HepG2 (cell line): ENCODE results near the gene NSD2. TPM values are rescaled to one million over a fixed set of nuclear protein-coding genes. Genes with fewer than 3 reads are reported as not detected.

Source experiments
- AGO2 ChIP-seq: fragments of 200-400 bp; formaldehyde crosslinking; optimal IDR thresholded peaks from 2 replicates; pipeline ENCODE3; 2017; ENCODE audit warnings: mild to moderate bottlenecking, low read depth, low read length, moderate library complexity
- CBX5 ChIP-seq: sonication (generic); formaldehyde crosslinking; IDR thresholded peaks from 2 replicates; pipeline ENCODE4 v1.4.0; 2020; ENCODE audit warnings: missing genetic modification reagents, borderline replicate concordance
- CERS6 ChIP-seq: sonication (generic); formaldehyde crosslinking; IDR thresholded peaks from 2 replicates; pipeline ENCODE4 v1.5.0; 2020; ENCODE audit warnings: missing genetic modification reagents
- FOXK2 ChIP-seq: fragments of 450-650 bp; IDR thresholded peaks from 2 replicates; pipeline ENCODE4 v1.6.1; 2016
- GPBP1L1 ChIP-seq: sonication (generic); formaldehyde crosslinking; IDR thresholded peaks from 2 replicates; pipeline ENCODE4 v1.5.0; 2020; ENCODE audit warnings: mild to moderate bottlenecking, missing genetic modification reagents
- HIC2 ChIP-seq: sonication (generic); formaldehyde crosslinking; IDR thresholded peaks from 2 replicates; pipeline ENCODE4 v1.9.0; 2022; ENCODE audit warnings: low read depth, missing genetic modification reagents
- IKZF1 ChIP-seq: fragments of 450-650 bp; IDR thresholded peaks from 2 replicates; pipeline ENCODE4 v1.7.1; 2016
- LBX2 ChIP-seq: sonication (generic); formaldehyde crosslinking; IDR thresholded peaks from 2 replicates; pipeline ENCODE4 v1.5.0; 2020; ENCODE audit warnings: missing genetic modification reagents, mild to moderate bottlenecking, borderline replicate concordance
- MIXL1 ChIP-seq: IDR thresholded peaks from 2 replicates; pipeline ENCODE4 v1.6.1; 2016
- NFE2 ChIP-seq: sonication (generic); formaldehyde crosslinking; IDR thresholded peaks from 2 replicates; pipeline ENCODE4 v1.4.0; 2020; ENCODE audit warnings: missing genetic modification reagents
- RNF2 ChIP-seq: fragments of 450-650 bp; conservative IDR thresholded peaks from 2 replicates; pipeline ENCODE4 v1.6.1; 2016; ENCODE audit warnings: low read depth
- SIN3B ChIP-seq: fragments of 150-350 bp; IDR thresholded peaks from 2 replicates; pipeline ENCODE4 v1.6.1; 2014; ENCODE audit warnings: low read length
- SP2 ChIP-seq: sonication (generic); formaldehyde crosslinking; IDR thresholded peaks from 2 replicates; pipeline ENCODE4 v1.5.1; 2020; ENCODE audit warnings: mild to moderate bottlenecking, missing genetic modification reagents
- STAG1 ChIP-seq: sonication (generic); formaldehyde crosslinking; IDR thresholded peaks from 2 replicates; pipeline ENCODE4 v1.4.0; 2020; ENCODE audit warnings: missing genetic modification reagents
- SYNCRIP ChIP-seq: fragments of 200-400 bp; formaldehyde crosslinking; IDR thresholded peaks from 2 replicates; pipeline ENCODE4 v1.6.1; 2018; ENCODE audit warnings: mild to moderate bottlenecking, low read depth, low read length; ENCODE audit not compliant: insufficient read depth
- TCF7L2 ChIP-seq: IDR thresholded peaks from 2 replicates; pipeline ENCODE4 v1.6.1; 2011; ENCODE audit warnings: mild to moderate bottlenecking, low read depth, low read length, moderate library complexity
- TERF1 ChIP-seq: sonication (generic); formaldehyde crosslinking; IDR thresholded peaks from 2 replicates; pipeline ENCODE4 v1.8.0; 2022; ENCODE audit warnings: mild to moderate bottlenecking, missing genetic modification reagents, moderate library complexity
- ZFP36 ChIP-seq: fragments of 150-350 bp; IDR thresholded peaks from 2 replicates; pipeline ENCODE4 v1.6.1; 2018; ENCODE audit warnings: borderline replicate concordance, low read length, low read depth; ENCODE audit not compliant: partially characterized antibody
- ZNF18 ChIP-seq: sonication (generic); formaldehyde crosslinking; IDR thresholded peaks from 2 replicates; pipeline ENCODE4 v1.8.0; 2022; ENCODE audit warnings: mild to moderate bottlenecking, missing genetic modification reagents; ENCODE audit not compliant: insufficient replicate concordance
- ZNF30 ChIP-seq: sonication (generic); formaldehyde crosslinking; IDR thresholded peaks from 2 replicates; pipeline ENCODE4 v1.5.0; 2020; ENCODE audit warnings: mild to moderate bottlenecking, missing genetic modification reagents
- ZNF335 ChIP-seq: sonication (generic); formaldehyde crosslinking; IDR thresholded peaks from 2 replicates; pipeline ENCODE4 v1.4.0; 2020; ENCODE audit warnings: missing genetic modification reagents
- polyA plus RNA-seq, 8 experiments: library from polyadenylated mRNA; depleted of rRNA in 3 of 8; stranded (reverse) in 7 of 8; unstranded in 1 of 8; fragments of >200 nt; fragmentation: Illumina TruSeq in 4 of 8; extraction: Trizol in 4 of 8; gene quantifications; 2 replicates each; pipeline versions ENCODE4 v1.2.1 to v1.2.3, GENCODE V29; 2011 to 2016; ENCODE audit warnings: low read depth in 4 of 8, missing spikeins in 1 of 8, mixed read lengths in 1 of 8; ENCODE audit not compliant: insufficient read depth in 1 of 8
- total RNA-seq, 5 experiments: library from RNA; depleted of rRNA; stranded (reverse); fragments of >200 nt; fragmentation: Illumina TruSeq; extraction: Trizol; gene quantifications; 2 replicates each; pipeline ENCODE4 v1.2.3, GENCODE V29; 2016; ENCODE audit warnings: low read depth in 1 of 5

Gene NSD2
- total and polyA plus RNA-seq, 2 of the 13 experiments (the other 11 are each of a cell fraction or from before 2014, with no cell fraction given) = 22.0 to 65.9 TPM

- TF ChIP-seq GPBP1L1 (CRISPR knock-in tag) (no peak), FOXK2 (no peak), AGO2 (peak; percentile 67), ZNF30 (CRISPR knock-in tag) (no peak), HIC2 (CRISPR knock-in tag) (no peak; the same call in 1 of the 2 replicates), CBX5 (CRISPR knock-in tag) (peak; percentile 30; the same call in 1 of the 2 replicates), CERS6 (CRISPR knock-in tag) (no peak), ZNF18 (peak; percentile 73), LBX2 (CRISPR knock-in tag) (peak; percentile 38; the same call in 1 of the 2 replicates), ZFP36 (no peak), STAG1 (CRISPR knock-in tag) (no peak), MIXL1 (no peak; the same call in 1 of the 2 replicates), RNF2 (no peak), IKZF1 (no peak), SP2 (CRISPR knock-in tag) (no peak), NFE2 (no peak), ZNF335 (peak; percentile 61), SYNCRIP (no peak), TERF1 (CRISPR knock-in tag) (no peak), SIN3B (no peak), TCF7L2 (no peak)
These were observed 14.9 kb upstream of the NSD2 start, which contains the start of gene LETM1 (continued) for GRCh38 chr4:1856071-1856942.
